ENCODE results near the gene TSPAN31. TPM values are rescaled to one million over a fixed set of nuclear protein-coding genes. Genes with fewer than 3 reads are reported as not detected.

The TSPAN31 gene
- total and polyA plus RNA-seq, 9 of the 15 experiments (the other 6 are each of a cell fraction or from before 2014, with no cell fraction given), result 11.3 to 26.4 (median 14.3) TPM

GRCh38 chr12:57744777-57745484 is at the start of gene TSPAN31 (continued):
- TF ChIP-seq MLX (CRISPR knock-in tag; conservative IDR thresholded peaks at IDR 0.05) (peak in 1 of 2 experiments; percentile 20; a peak in 1 of 4 replicates), CCNT2 (IDR thresholded peaks at IDR 0.05; ENCODE audit: borderline replicate concordance, extremely low read depth, insufficient read length, low read depth, low read length) (no peak), TBP (optimal IDR thresholded peaks at IDR 0.05; ENCODE audit: low read depth, low read length) (peak; percentile 68), KAT7 (CRISPR knock-in tag; IDR thresholded peaks at IDR 0.05; ENCODE audit: borderline replicate concordance) (peak; percentile 72; the same call in 1 of the 2 replicates), PHTF2 (CRISPR knock-in tag; IDR thresholded peaks at IDR 0.05) (peak; percentile 88; the same call in 1 of the 2 replicates), NBN (IDR thresholded peaks at IDR 0.05; ENCODE audit: low read depth) (0 out of 2 replicates have a peak, but pooled peaks have one; percentile 47), GATAD2A (IDR thresholded peaks at IDR 0.05) (no peak), CTCF (IDR thresholded peaks at IDR 0.05 in 2 of 3, conservative IDR thresholded peaks at IDR 0.05 in 1 of 3; ENCODE audit: insufficient read depth in 2 of 3, low read depth in 1 of 3, low read length in 3 of 3) (0 out of 6 replicates have a peak, but pooled peaks of 1 of the 3 experiments have one; percentile 0), FOS (IDR thresholded peaks at IDR 0.05; ENCODE audit: extremely low read depth, insufficient read length) (peak; percentile 84), MTA1 (IDR thresholded peaks at IDR 0.05; ENCODE audit: borderline replicate concordance) (no peak), CREM (IDR thresholded peaks at IDR 0.05; ENCODE audit: low read depth) (peak; percentile 92), FOSL1 (tag; conservative IDR thresholded peaks at IDR 0.05) (peak; percentile 58; the same call in 1 of the 2 replicates), CREB1 (IDR thresholded peaks at IDR 0.05) (peak; percentile 73; the same call in 1 of the 2 replicates), CREB1 (CRISPR knock-in tag; IDR thresholded peaks at IDR 0.05) (peak; percentile 82), ZNF197 (CRISPR knock-in tag; IDR thresholded peaks at IDR 0.05; ENCODE audit: low read depth) (no peak), MYC (IDR thresholded peaks at IDR 0.05; ENCODE audit: low read depth, low read length) (no peak; the same call in 1 of the 2 replicates), MYC (CRISPR knock-in tag; IDR thresholded peaks at IDR 0.05; ENCODE audit: borderline replicate concordance, low read depth) (peak; percentile 60; the same call in 1 of the 2 replicates), SP2 (IDR thresholded peaks at IDR 0.05; ENCODE audit: extremely low read depth, low read depth, low read length, poor library complexity, severe bottlenecking) (peak; percentile 63), ESRRA (IDR thresholded peaks at IDR 0.05; ENCODE audit: borderline replicate concordance, low read depth) (no peak), PATZ1 (CRISPR knock-in tag; IDR thresholded peaks at IDR 0.05; ENCODE audit: borderline replicate concordance) (peak; percentile 70; the same call in 1 of the 2 replicates), ZFP91 (CRISPR knock-in tag; IDR thresholded peaks at IDR 0.05) (peak; percentile 96), IFI16 (CRISPR knock-in tag; IDR thresholded peaks at IDR 0.05) (no peak)

Data from K562 (cell line).